C4-2B (cell line): ENCODE measurements around the gene DR1.

ENCODE experiments used
- CTCF ChIP-seq: fragments of 450-650 bp; conservative IDR thresholded peaks from 2 replicates; pipeline ENCODE4 v1.5.1; 2017; ENCODE audit warnings: mild to moderate bottlenecking
- ZFX ChIP-seq: fragments of 450-650 bp; IDR thresholded peaks from 2 replicates; pipeline ENCODE4 v1.6.1; 2017

- TF ChIP-seq CTCF = no peak
- TF ChIP-seq ZFX = no peak
Observed at GRCh38 chr1:93416183-93416582, 70.5 kb downstream of the DR1 start.
